HCT116 (cell line): ENCODE data around the gene DNM3. TPM values are rescaled to one million over a fixed set of nuclear protein-coding genes. Genes with fewer than 3 reads are reported as not detected.
"Not testable (repeated sequence)": the region's sequence is repeated elsewhere in the genome, so short reads cannot be mapped to it uniquely, and the experiment has no call there.

Source experiments
- ATAC-seq: fragments of 200-7000 bp; cut with Tn5 transposase; 2 replicates; pipeline ENCODE4 v1.9.1; 2020; ENCODE audit warnings: mild to moderate bottlenecking, moderate library complexity
- BruUV-seq: library from RNA; stranded (reverse); fragments of 400-500 nt; replicated peaks from 2 replicates; lab custom pipeline; 2021; lab: Mats Ljungman, UMichigan
- CTCF ChIA-PET: fragments of 300-600 bp; sonication (Branson Sonifier 250); formaldehyde crosslinking; loops from one replicate; lab custom pipeline; 2021; ENCODE audit warnings: antibody characterized with exemption; lab: Charles Lee
- POLR2A ChIA-PET: fragments of 300-600, 350-600 bp; sonication (Branson Sonifier 250); formaldehyde crosslinking; loops from one replicate; lab custom pipeline; 2021; ENCODE audit warnings: antibody characterized with exemption; lab: Charles Lee
- RAD21 ChIA-PET, 2 experiments: fragments of 300-600 bp; sonication (Branson Sonifier 250); formaldehyde crosslinking; loops; one replicate each; lab custom pipeline; 2023; ENCODE audit warnings: low total read pairs in 2 of 2; ENCODE audit not compliant: uncharacterized antibody in 2 of 2, unreplicated experiment in 2 of 2, low non-redundant PET in 1 of 2; lab: Charles Lee
- DNase-seq: peaks from one replicate; pipeline ENCODE4 v3.0.0-alpha.2; 2010; ENCODE audit warnings: low read depth, low spot score
- H2AFZ ChIP-seq: fragments of 200-600 bp; shearing (Covaris generic), sonication (generic); 2 replicates; pipeline ENCODE4 v1.6.1; 2017; ENCODE audit warnings: low read depth, mixed run types, mixed read lengths, antibody characterized with exemption, low read length; ENCODE audit not compliant: poor library complexity, severe bottlenecking
- H3K27ac ChIP-seq: 2 replicates; pipeline ENCODE4 v1.5.1; 2012; ENCODE audit warnings: low read depth, low read length
- H3K27me3 ChIP-seq: fragments of 200-600 bp; sonication (generic); 2 replicates; pipeline ENCODE4 v1.6.1; 2016; ENCODE audit warnings: mixed run types, low read length, mixed read lengths; ENCODE audit not compliant: insufficient read depth
- H3K36me3 ChIP-seq, 2 experiments: fragments of 200-500 bp in 1 of 2; fragments of 200-600 bp in 1 of 2; sonication (Bioruptor generic) in 1 of 2; sonication (generic) in 1 of 2; 2 replicates each; pipeline versions ENCODE4 v1.5.1 to v1.6.1; 2014 to 2016; ENCODE audit warnings: low read length in 2 of 2, inconsistent platforms in 1 of 2, mixed read lengths in 1 of 2, mixed run types in 1 of 2; ENCODE audit not compliant: insufficient read depth in 2 of 2, control insufficient read depth in 1 of 2
- H3K4me1 ChIP-seq, 2 experiments: fragments of 200-600 bp in 1 of 2; sonication (generic) in 1 of 2; 2 replicates each; pipeline versions ENCODE4 v1.5.1 to v1.6.1; 2012 to 2017; ENCODE audit warnings: low read length in 2 of 2, inconsistent platforms in 1 of 2, mild to moderate bottlenecking in 1 of 2, mixed read lengths in 1 of 2, mixed run types in 1 of 2, moderate library complexity in 1 of 2; ENCODE audit not compliant: insufficient read depth in 2 of 2, control insufficient read depth in 1 of 2
- H3K4me2 ChIP-seq: fragments of 200-600 bp; sonication (generic); 2 replicates; pipeline ENCODE4 v1.6.1; 2017; ENCODE audit warnings: mixed run types, low read length, mixed read lengths
- H3K4me3 ChIP-seq, 2 experiments: fragments of 200-600 bp in 1 of 2; sonication (generic) in 1 of 2; replicated peaks in 1 of 2; 2 replicates each; pipeline ENCODE4 v1.5.1; 2011 to 2016; ENCODE audit warnings: low read length in 2 of 2, control low read depth in 1 of 2, low read depth in 1 of 2, mild to moderate bottlenecking in 1 of 2, mixed read lengths in 1 of 2, mixed run types in 1 of 2
- H3K79me2 ChIP-seq: fragments of 200-600 bp; sonication (generic); 2 replicates; pipeline ENCODE4 v1.6.1; 2017; ENCODE audit warnings: mild to moderate bottlenecking, mixed run types, low read length, moderate library complexity, mixed read lengths; ENCODE audit not compliant: insufficient read depth
- H3K9ac ChIP-seq: fragments of 200-600 bp; sonication (generic); 2 replicates; pipeline ENCODE4 v1.6.1; 2016; ENCODE audit warnings: low read length, mixed read lengths
- H3K9me2 ChIP-seq: fragments of 200-600 bp; sonication (generic), shearing (Covaris generic); 2 replicates; pipeline ENCODE4 v1.6.1; 2017; ENCODE audit warnings: mixed run types, mild to moderate bottlenecking, moderate library complexity; ENCODE audit not compliant: insufficient read depth
- H3K9me3 ChIP-seq, 2 experiments: fragments of 200-500 bp in 1 of 2; fragments of 200-600 bp in 1 of 2; sonication (Bioruptor generic) in 1 of 2; sonication (generic) in 1 of 2; 2 replicates each; pipeline ENCODE4 v1.6.1; 2014 to 2017; ENCODE audit warnings: low read length in 2 of 2, mixed read lengths in 2 of 2, inconsistent platforms in 1 of 2, low read depth in 1 of 2, mild to moderate bottlenecking in 1 of 2, mixed run types in 1 of 2, moderate library complexity in 1 of 2; ENCODE audit not compliant: control insufficient read depth in 1 of 2, insufficient read depth in 1 of 2
- H4K20me1 ChIP-seq: fragments of 200-600 bp; sonication (generic), shearing (Covaris generic); 2 replicates; pipeline ENCODE4 v1.6.1; 2017; ENCODE audit warnings: mixed run types, mild to moderate bottlenecking, moderate library complexity; ENCODE audit not compliant: insufficient read depth
- ATF3 ChIP-seq: IDR thresholded peaks from 2 replicates; pipeline ENCODE4 v1.6.1; 2012
- CBX3 ChIP-seq: IDR thresholded peaks from 2 replicates; pipeline ENCODE4 v1.6.1; 2012; ENCODE audit warnings: low read depth
- EGR1 ChIP-seq: IDR thresholded peaks from 2 replicates; pipeline ENCODE4 v1.6.1; 2012; ENCODE audit warnings: low read depth
- ELF1 ChIP-seq: IDR thresholded peaks from 2 replicates; pipeline ENCODE4 v1.6.1; 2012; ENCODE audit warnings: low read depth, borderline replicate concordance
- EZH2 ChIP-seq: fragments of 200-600 bp; sonication (generic); IDR thresholded peaks from 2 replicates; pipeline ENCODE4 v1.6.1; 2017; ENCODE audit warnings: antibody characterized with exemption, mixed run types
- FOSL1 ChIP-seq: IDR thresholded peaks from 2 replicates; pipeline ENCODE4 v1.6.1; 2012; ENCODE audit warnings: low read depth
- MAX ChIP-seq: IDR thresholded peaks from 2 replicates; pipeline ENCODE4 v1.6.1; 2012
- POLR2A ChIP-seq: IDR thresholded peaks from 2 replicates; pipeline ENCODE4 v1.7.0; 2011; ENCODE audit warnings: borderline replicate concordance; ENCODE audit not compliant: insufficient read depth, insufficient read length; ENCODE audit errors: extremely low read depth
- REST ChIP-seq: IDR thresholded peaks from 2 replicates; pipeline ENCODE4 v1.6.1; 2012; ENCODE audit warnings: low read depth
- SP1 ChIP-seq: IDR thresholded peaks from 2 replicates; pipeline ENCODE4 v1.6.1; 2012; ENCODE audit warnings: low read depth
- SRF ChIP-seq: IDR thresholded peaks from 2 replicates; pipeline ENCODE4 v1.6.1; 2012; ENCODE audit warnings: low read depth
- ZFX ChIP-seq: fragments of 450-650 bp; IDR thresholded peaks from 2 replicates; pipeline ENCODE4 v1.6.1; 2017
- intact Hi-C: fragments of 100-400 bp; cut with micrococcal nuclease; formaldehyde crosslinking; loops from 2 replicates; pipeline ENCODE4 v1.10.0; 2022
- total RNA-seq: library from RNA; stranded (reverse); gene quantifications from one replicate; pipeline ENCODE4 v1.2.1, GENCODE V29; 2021; ENCODE audit not compliant: unreplicated experiment

DNM3 gene
- total RNA-seq, 1 experiment from 2014 or later, result 3.1 TPM

GRCh38 chr1:172363852-172364251 lies 522.6 kb downstream of the DNM3 start:
- no peaks in the 10 kb centered on the region; a peak in 2 of 4 replicates for H3K9me3 ChIP-seq
- no peaks in the 10 kb centered on the region for H3K9me2 ChIP-seq
- CTCF ChIA-PET, result no interaction called here
- intact Hi-C loops, result no loop called here
- POLR2A ChIA-PET, result no interaction called here
- no peak overlapping the region for H3K9ac ChIP-seq
- ATAC-seq (no peak), DNase-seq (no peak)
- RAD21 ChIA-PET, result no interaction called here
- TF ChIP-seq SP1 (no peak), MAX (no peak)
- BruUV-seq, result no TSS peak
- H3K36me3 ChIP-seq, result no peaks in the 10 kb centered on the region
- no peak overlapping the region for H3K4me3 ChIP-seq
- no peak overlapping the region for H2AFZ ChIP-seq
- no peak overlapping the region for H3K4me2 ChIP-seq
- H3K4me1 ChIP-seq, result peaks cover 21 to 22% of the 10 kb centered on the region in 2 experiments
- no peaks in the 10 kb centered on the region for H3K27me3 ChIP-seq
- no peaks in the 10 kb centered on the region for H4K20me1 ChIP-seq
- H3K27ac ChIP-seq, result no peak overlapping the region
- H3K79me2 ChIP-seq, result no peaks in the 10 kb centered on the region

GRCh38 chr1:172371646-172372045 lies 530.3 kb downstream of the DNM3 start:
- H3K27ac ChIP-seq, H3K36me3 ChIP-seq, H3K9me2 ChIP-seq, H3K4me2 ChIP-seq, BruUV-seq, H3K9ac ChIP-seq, POLR2A ChIA-PET, intact Hi-C loops, RAD21 ChIA-PET, H3K79me2 ChIP-seq, ATAC-seq, H4K20me1 ChIP-seq, H3K27me3 ChIP-seq, H3K9me3 ChIP-seq, DNase-seq, H3K4me1 ChIP-seq, H3K4me3 ChIP-seq, CTCF ChIA-PET, H2AFZ ChIP-seq: not testable (repeated sequence)

GRCh38 chr1:172373864-172374263 lies 532.6 kb downstream of the DNM3 start:
- Histone ChIP-seq H3K9me3 (no peaks in the 10 kb centered on the region), H3K4me3 (no peak overlapping the region), H2AFZ (no peak overlapping the region), H3K27ac (no peak overlapping the region), H4K20me1 (no peaks in the 10 kb centered on the region), H3K36me3 (no peaks in the 10 kb centered on the region), H3K9ac (no peak overlapping the region), H3K27me3 (no peaks in the 10 kb centered on the region), H3K79me2 (no peaks in the 10 kb centered on the region), H3K9me2 (no peaks in the 10 kb centered on the region), H3K4me1 (no peaks in the 10 kb centered on the region), H3K4me2 (no peak overlapping the region)
- POLR2A ChIA-PET, result no interaction called here
- no peak for DNase-seq
- ATAC-seq, result no peak
- intact Hi-C loops, result no loop called here
- BruUV-seq, result no TSS peak
- CTCF ChIA-PET, result interaction anchor here (1.6 kb wide), 1 partner anchor 25 kb away, joined by 4 read pairs; no protein-coding TSS in a partner anchor
- RAD21 ChIA-PET, result no interaction called here
- no peak for TF ChIP-seq CBX3
- no peak for TF ChIP-seq POLR2A
- no peak for TF ChIP-seq REST
- no peak for TF ChIP-seq SRF
- no peak for TF ChIP-seq EGR1
- TF ChIP-seq MAX, result no peak
- TF ChIP-seq ZFX, result no peak
- TF ChIP-seq FOSL1, result no peak
- no peak for TF ChIP-seq ELF1
- no peak for TF ChIP-seq ATF3
- no peak for TF ChIP-seq EZH2
